Ovary (tissue), 3 donors: ENCODE results near the gene PRC1.

ENCODE experiments used
- CTCF ChIP-seq, 3 donors: fragments of 450-650 bp in 2 of 3; fragments of 200-600 bp in 1 of 3; IDR thresholded peaks; one replicate each; pipeline versions ENCODE4 v1.5.1 to v1.8.0; 2016 to 2022; ENCODE audit warnings: antibody characterized with exemption in 3 of 3, mild to moderate bottlenecking in 1 of 3
- POLR2A ChIP-seq: fragments of 450-650 bp; IDR thresholded peaks from one replicate; pipeline ENCODE4 v1.6.1; 2017; ENCODE audit warnings: antibody characterized with exemption, mild to moderate bottlenecking, moderate library complexity
- donor health status: DM: no; HTN: no; CAD: no.

GRCh38 chr15:90957791-90958190, 36.5 kb downstream of the PRC1 start:
- TF ChIP-seq POLR2A (no peak), CTCF (IDR thresholded peaks at IDR 0.05) (no peak)
